HG03039 (cell line): ENCODE results near the gene LRIG2.
"Not testable (repeated sequence)": the region's sequence is repeated elsewhere in the genome, so short reads cannot be mapped to it uniquely, and the experiment has no call there.

Experiments
- ATAC-seq: cut with Tn5 transposase; IDR thresholded peaks from one replicate; pipeline ENCODE4 v1.9.1; 2021; ENCODE audit warnings: mild to moderate bottlenecking, moderate library complexity; ENCODE audit not compliant: unreplicated experiment

LRIG2 gene

GRCh38 chr1:113072757-113073478 lies at the start of gene LRIG2:
TSS of gene LRIG2 (plus strand) at chr1:113073198. CDS start at chr1:113073407, 209 bp downstream.
- ATAC-seq: peak; percentile 95

DNA sequence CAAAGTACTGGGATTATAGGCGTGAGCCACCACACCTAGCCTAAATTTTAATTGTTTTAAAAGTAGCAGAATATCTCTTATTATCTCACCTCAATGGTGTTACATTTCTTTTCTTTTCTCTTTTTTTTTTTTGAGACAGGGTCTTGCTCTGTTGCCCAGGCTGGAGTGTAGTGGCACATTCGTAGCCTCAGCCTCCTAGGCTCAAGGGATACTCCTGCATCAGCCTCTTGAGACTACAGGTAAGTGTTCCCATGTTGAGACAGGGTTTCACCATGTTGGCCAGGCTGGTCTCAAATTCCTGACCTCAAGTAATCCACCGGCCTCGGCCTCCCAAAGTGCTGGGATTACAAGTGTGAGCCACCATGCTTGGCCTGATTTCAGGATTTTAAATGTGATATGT lies 49.7 kb upstream of the LRIG2 start:
- ATAC-seq: not testable (repeated sequence)

DNA sequence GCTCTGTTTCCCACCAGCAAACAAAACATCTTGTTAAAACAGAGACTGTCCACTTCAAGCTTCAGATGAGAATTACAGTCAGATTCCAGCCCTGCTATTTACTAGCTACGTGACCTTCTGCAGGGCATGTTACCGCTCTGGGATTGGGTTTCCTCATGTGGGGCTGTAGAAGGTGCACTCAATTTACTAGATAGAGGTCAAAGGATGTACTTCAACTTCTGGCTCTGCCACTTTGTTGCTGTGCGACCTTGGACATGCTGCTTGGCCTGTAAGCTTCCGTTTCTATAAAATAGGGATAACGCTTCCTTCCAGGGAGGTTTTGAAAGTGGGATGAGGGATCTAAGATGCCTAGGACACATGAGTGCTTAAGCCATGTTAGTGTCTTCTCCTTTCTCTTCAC lies 46.0 kb upstream of the LRIG2 start:
- no peak for ATAC-seq

GRCh38 chr1:113027449-113027848 lies 45.5 kb upstream of the LRIG2 start:
- ATAC-seq: no peak

GRCh38 chr1:113029822-113030221 lies 43.2 kb upstream of the LRIG2 start:
- ATAC-seq: no peak

- ATAC-seq: peak; percentile 48
Measured at GRCh38 chr1:113031171-113031933, 41.6 kb upstream of the LRIG2 start.

DNA sequence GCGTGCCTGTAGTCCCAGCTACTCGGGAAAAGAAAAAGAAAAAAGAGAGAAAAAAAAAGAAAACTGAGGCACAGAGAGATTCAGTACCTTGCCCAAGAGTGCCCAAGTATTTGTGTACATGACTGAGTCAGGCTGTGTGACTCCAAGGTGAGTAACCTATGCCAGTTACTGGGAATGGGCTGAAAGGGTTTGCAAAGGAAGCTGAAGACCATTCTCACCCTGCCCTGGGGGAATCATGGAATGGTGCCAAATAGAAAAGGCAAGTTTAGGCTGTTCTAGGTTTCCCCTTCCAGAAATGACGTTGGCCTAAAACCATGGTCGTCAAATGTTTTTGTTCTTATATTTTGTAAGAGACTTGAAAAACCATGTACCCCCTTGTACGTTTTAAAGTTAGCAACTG lies 37.9 kb upstream of the LRIG2 start:
- no peak for ATAC-seq

GRCh38 chr1:113036639-113037321 lies 36.2 kb upstream of the LRIG2 start:
- peak; percentile 47 for ATAC-seq

- ATAC-seq: no peak
Measured at GRCh38 chr1:113040041-113040440, 33.0 kb upstream of the LRIG2 start.

DNA sequence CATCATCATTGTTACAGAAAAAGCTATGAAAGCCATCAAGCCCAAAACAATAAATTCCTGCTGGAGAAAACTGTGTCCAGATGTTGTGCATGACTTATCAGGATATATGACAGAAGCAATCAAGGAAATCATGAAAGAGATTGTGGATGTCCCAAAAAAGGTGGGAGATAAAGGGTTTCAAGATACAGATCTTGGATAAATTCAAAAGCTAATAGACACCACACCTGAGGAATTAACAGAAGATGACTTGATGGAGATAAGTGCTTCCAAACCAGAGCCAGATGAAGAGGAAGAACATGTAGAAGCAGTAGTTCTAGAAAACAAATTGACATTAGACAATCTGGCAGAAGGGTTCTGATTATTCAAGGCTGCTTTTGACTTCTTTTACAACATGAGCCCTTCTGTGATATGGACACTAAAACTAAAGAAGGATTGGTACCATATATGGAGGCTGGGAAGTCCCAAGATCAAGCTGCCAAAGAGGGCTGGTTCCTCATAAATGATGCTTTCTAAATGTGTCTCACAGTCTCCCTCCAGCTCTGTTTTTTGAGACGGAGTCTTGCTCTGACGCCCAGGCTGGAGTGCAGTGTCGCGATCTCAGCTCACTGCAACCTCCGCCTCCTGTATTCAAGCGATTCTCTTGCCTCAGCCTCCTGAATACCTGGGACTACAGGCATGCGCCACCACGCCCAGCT lies 32.1 kb upstream of the LRIG2 start:
- ATAC-seq: no peak

DNA sequence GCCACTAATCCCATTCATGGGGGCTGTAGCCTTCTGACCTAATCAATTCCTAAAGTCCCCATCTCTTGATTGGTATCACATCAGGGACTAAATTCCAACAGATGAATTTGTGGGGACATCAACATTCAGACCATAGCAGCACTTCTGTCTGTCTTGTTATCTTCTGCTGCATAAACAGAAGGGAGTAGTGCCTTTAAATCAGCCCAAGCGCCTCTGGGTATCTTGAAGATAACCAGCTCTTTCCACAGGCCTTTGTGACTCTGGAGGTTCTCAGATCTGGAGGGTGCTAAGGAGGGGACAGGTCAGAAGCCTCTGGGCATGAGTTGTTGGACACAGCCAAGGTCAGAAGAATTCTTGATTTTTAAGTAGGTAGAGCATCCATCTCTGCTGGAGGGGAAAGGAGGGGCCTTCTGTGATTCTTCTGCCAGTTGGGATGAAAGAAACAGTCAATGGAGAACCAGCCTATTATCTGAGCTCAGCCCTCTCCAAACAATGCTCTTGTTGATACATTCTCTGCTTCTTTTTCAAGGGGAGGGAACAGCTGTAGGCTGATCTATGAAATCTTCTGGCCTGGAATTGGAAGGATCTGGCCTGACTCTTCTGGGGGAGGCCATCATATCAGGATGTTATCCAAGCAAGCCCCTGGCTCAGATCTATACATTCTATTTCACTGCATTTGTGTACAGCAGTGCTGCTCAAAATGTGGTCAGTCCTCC lies 31.3 kb upstream of the LRIG2 start:
- no peak for ATAC-seq

DNA sequence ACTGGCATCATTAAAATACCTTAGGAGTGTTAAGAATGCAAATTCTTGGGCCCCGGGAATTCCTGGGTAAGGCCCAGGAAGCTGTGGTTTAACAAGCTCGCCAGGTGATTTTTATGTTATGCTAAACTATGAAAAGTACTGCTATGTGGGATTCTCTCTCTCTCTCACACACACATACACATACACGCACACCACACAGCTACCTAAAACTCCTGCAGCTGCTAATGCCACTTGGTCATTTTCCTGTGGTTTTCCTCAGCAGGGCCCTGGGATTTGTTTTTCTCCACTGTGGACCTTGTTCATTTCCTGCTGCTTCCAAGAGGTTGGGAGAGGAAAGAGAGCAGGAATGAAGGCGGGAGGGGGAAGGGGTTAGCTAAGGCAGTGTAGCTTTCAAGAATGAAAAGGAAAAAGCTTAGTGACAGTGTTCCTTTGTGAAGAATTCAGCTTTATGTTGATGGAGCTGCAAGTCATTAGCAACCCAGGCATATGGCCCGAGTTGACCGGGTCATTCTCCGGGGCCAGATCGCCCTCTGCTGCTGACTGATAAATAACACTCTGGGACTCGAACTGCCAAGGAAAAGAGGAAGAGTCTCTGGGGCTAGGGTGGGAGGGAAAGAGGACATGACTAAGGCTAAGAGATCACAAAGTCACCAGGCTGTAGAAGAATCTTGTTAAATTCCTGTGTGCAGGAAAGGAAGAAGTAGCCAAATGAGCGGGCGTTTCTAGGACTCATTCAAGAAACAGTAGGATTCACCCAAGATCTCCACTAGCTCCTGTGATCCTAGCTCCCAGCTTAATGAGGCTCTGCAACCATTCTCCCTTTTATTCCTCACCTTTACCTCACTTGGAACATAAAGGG lies 30.5 kb upstream of the LRIG2 start:
- ATAC-seq: peak; percentile 79

DNA sequence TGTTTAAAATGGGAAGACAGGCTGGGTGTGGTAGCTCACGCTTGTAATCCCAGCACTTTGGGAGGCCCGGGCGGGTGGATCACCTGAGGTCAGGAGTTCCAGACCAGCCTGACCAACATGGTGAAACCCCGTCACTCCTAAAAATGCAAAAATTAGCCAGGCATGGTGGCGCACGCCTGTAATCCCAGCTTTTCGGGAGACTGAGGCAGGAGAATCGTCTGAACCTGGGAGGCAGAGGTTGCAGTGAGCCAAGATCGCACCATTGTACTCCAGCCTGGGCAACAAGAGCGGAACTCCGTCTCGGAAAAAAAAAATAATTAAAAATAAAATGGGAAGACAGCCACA lies 29.9 kb upstream of the LRIG2 start:
- ATAC-seq: not testable (repeated sequence)

DNA sequence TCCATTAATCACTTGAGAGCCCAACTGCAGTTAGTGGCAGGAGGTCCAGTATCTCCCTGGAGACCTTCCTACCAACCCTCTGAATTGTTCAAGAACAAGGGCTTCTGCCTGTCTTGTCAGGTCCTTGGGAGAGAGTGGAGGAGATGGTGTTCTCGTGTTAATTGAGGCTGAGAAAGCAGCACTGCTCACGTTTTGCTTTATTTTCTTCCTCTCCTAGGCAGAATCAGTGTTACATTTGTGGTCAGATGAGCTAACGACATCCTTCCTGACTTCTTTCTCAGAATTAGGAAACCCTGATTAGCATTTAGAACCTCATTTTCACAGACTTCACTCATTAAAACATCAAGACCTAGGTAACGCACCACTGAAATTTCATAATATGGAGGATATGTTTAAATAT lies 26.4 kb upstream of the LRIG2 start:
- ATAC-seq: no peak

DNA sequence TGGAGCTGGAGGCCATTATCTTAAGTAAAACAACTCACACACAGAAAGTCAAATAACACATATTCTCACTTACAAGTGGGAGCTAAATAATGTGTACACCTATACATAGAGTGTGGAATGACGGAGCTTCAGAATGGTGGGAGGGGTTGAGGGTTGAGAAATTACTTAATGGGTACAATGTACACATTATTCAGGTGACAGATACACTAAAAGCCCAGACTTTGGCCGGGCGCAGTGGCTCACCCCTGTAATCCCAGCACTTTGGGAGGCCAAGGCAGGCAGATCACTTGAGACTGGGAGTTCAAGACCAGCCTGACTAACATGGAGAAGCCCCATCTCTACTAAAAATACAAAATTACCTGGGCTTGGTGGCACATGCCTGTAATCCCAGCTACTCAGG lies 24.9 kb upstream of the LRIG2 start:
- no peak for ATAC-seq

- ATAC-seq: no peak
Measured at GRCh38 chr1:113053344-113054126, 19.5 kb upstream of the LRIG2 start.

GRCh38 chr1:113055570-113055969 lies 17.4 kb upstream of the LRIG2 start:
- ATAC-seq: no peak

GRCh38 chr1:113057006-113057405 lies 16.0 kb upstream of the LRIG2 start:
- no peak for ATAC-seq
